HepG2 (cell line): ENCODE results near the gene NOP14. TPM values are rescaled to one million over a fixed set of nuclear protein-coding genes. Genes with fewer than 3 reads are reported as not detected.

Experiments
- ATAC-seq: fragments of 200-7000 bp; cut with Tn5 transposase; 3 replicates; pipeline ENCODE4 v1.9.1; 2020; ENCODE audit warnings: mild to moderate bottlenecking, moderate library complexity
- BruUV-seq: library from RNA; stranded (reverse); fragments of 400-500 nt; replicated peaks from 2 replicates; lab custom pipeline; 2021; lab: Mats Ljungman, UMichigan
- CTCF ChIA-PET: fragments of 300-600 bp; formaldehyde crosslinking; extraction: SDS; loops from one replicate; lab custom pipeline; 2021; ENCODE audit warnings: low total read pairs, inconsistent platforms, low intra/inter-chr PET ratio; lab: Yijun Ruan, JAX
- POLR2A ChIA-PET: fragments of 350-600 bp; sonication (Branson Sonifier 250); formaldehyde crosslinking; loops from one replicate; lab custom pipeline; 2020; ENCODE audit warnings: antibody characterized with exemption, inconsistent platforms; lab: Yijun Ruan, JAX
- DNase-seq: peaks from one replicate; pipeline ENCODE4 v3.0.0-alpha.2; 2015; ENCODE audit warnings: low spot score
- FAIRE-seq: peaks from 3 replicates; lab custom pipeline; 2011; peaks lifted over from hg19 to GRCh38; lab: Jason Lieb, UNC
- H2AFZ ChIP-seq: one replicate; pipeline ENCODE4 v1.6.1; 2011; ENCODE audit warnings: low read length, inconsistent platforms
- H3K27ac ChIP-seq: fragments of 300-600 bp; 3 replicates; pipeline ENCODE4 v1.8.0; 2011; ENCODE audit warnings: mixed run types, mild to moderate bottlenecking, mixed read lengths, low read length, inconsistent platforms; ENCODE audit not compliant: insufficient read depth; ENCODE audit errors: extremely low read length
- H3K27me3 ChIP-seq, 2 experiments: fragments of 200-600 bp in 1 of 2; 2 replicates in 1 of 2; 3 replicates in 1 of 2; pipeline versions ENCODE4 v1.6.0 to v1.8.0; 2011; ENCODE audit warnings: low read length in 2 of 2, mild to moderate bottlenecking in 2 of 2, moderate library complexity in 2 of 2, inconsistent platforms in 1 of 2; ENCODE audit not compliant: insufficient read depth in 2 of 2, control insufficient read depth in 1 of 2
- H3K36me3 ChIP-seq, 2 experiments: fragments of 200-600 bp in 1 of 2; replicated peaks in 1 of 2; 2 replicates in 1 of 2; 3 replicates in 1 of 2; pipeline versions ENCODE4 v1.5.1 to v1.8.0; 2011; ENCODE audit warnings: low read length in 2 of 2, inconsistent platforms in 1 of 2; ENCODE audit not compliant: insufficient read depth in 2 of 2, control insufficient read depth in 1 of 2
- H3K4me1 ChIP-seq: 2 replicates; pipeline ENCODE4 v1.5.1; 2012; ENCODE audit warnings: low read length, inconsistent platforms; ENCODE audit not compliant: insufficient read depth
- H3K4me2 ChIP-seq: 2 replicates; pipeline ENCODE4 v1.6.0; 2011; ENCODE audit warnings: low read depth, low read length, inconsistent platforms
- H3K4me3 ChIP-seq, 3 experiments: fragments of 200-600 bp in 1 of 3; sonication (generic), shearing (Covaris generic) in 1 of 3; replicated peaks in 1 of 3; 2 replicates each; pipeline ENCODE4 v1.5.1; 2011 to 2016; ENCODE audit warnings: low read length in 3 of 3, inconsistent platforms in 2 of 3, low read depth in 2 of 3, mild to moderate bottlenecking in 2 of 3, control low read depth in 1 of 3, mixed read lengths in 1 of 3; ENCODE audit not compliant: insufficient read depth in 1 of 3
- H3K79me2 ChIP-seq: one replicate; pipeline ENCODE4 v1.6.1; 2011; ENCODE audit warnings: low read length, inconsistent platforms; ENCODE audit not compliant: insufficient read depth
- H3K9ac ChIP-seq: 2 replicates; pipeline ENCODE4 v1.6.0; 2011; ENCODE audit warnings: mild to moderate bottlenecking, low read depth, low read length, inconsistent platforms; ENCODE audit not compliant: insufficient read depth
- H3K9me3 ChIP-seq: 2 replicates; pipeline ENCODE4 v1.5.1; 2012; ENCODE audit warnings: mild to moderate bottlenecking, low read length
- H4K20me1 ChIP-seq: 2 replicates; pipeline ENCODE4 v1.6.0; 2011; ENCODE audit warnings: inconsistent platforms, mild to moderate bottlenecking, low read length, moderate library complexity; ENCODE audit not compliant: insufficient read depth
- DBP ChIP-seq: sonication (generic); formaldehyde crosslinking; IDR thresholded peaks from 2 replicates; pipeline ENCODE4 v1.4.0; 2020; ENCODE audit warnings: missing genetic modification reagents; ENCODE audit errors: not compliant biosample characterization
- KMT2A ChIP-seq: sonication (generic); formaldehyde crosslinking; IDR thresholded peaks from 2 replicates; pipeline ENCODE4 v1.4.0; 2020; ENCODE audit warnings: missing genetic modification reagents
- PHF8 ChIP-seq: sonication (generic); formaldehyde crosslinking; IDR thresholded peaks from 2 replicates; pipeline ENCODE4 v1.5.0; 2020; ENCODE audit warnings: missing genetic modification reagents
- TBL1XR1 ChIP-seq: fragments of 150-350 bp; IDR thresholded peaks from 2 replicates; pipeline ENCODE4 v1.6.1; 2014; ENCODE audit warnings: borderline replicate concordance, low read length; ENCODE audit not compliant: partially characterized antibody
- ZNF224 ChIP-seq: sonication (generic); formaldehyde crosslinking; IDR thresholded peaks from 2 replicates; pipeline ENCODE4 v1.5.0; 2020; ENCODE audit warnings: mild to moderate bottlenecking, missing genetic modification reagents
- ZNF432 ChIP-seq: sonication (generic); formaldehyde crosslinking; IDR thresholded peaks from 2 replicates; pipeline ENCODE4 v1.5.0; 2020; ENCODE audit warnings: missing genetic modification reagents, mild to moderate bottlenecking, borderline replicate concordance
- ZNF569 ChIP-seq: sonication (generic); formaldehyde crosslinking; IDR thresholded peaks from 2 replicates; pipeline ENCODE4 v1.5.0; 2020; ENCODE audit warnings: mild to moderate bottlenecking, missing genetic modification reagents, moderate library complexity, borderline replicate concordance
- ZNF713 ChIP-seq: sonication (generic); formaldehyde crosslinking; IDR thresholded peaks from 2 replicates; pipeline ENCODE4 v1.4.0; 2020; ENCODE audit warnings: mild to moderate bottlenecking, missing genetic modification reagents
- ZNF747 ChIP-seq: sonication (generic); formaldehyde crosslinking; IDR thresholded peaks from 2 replicates; pipeline ENCODE4 v1.8.1; 2023; ENCODE audit warnings: missing genetic modification reagents, mild to moderate bottlenecking, borderline replicate concordance
- ZNF841 ChIP-seq: sonication (generic); formaldehyde crosslinking; IDR thresholded peaks from 2 replicates; pipeline ENCODE4 v1.8.1; 2023; ENCODE audit warnings: missing genetic modification reagents, borderline replicate concordance
- WGBS: methylation state at CpG from one replicate; pipeline ENCODE4 v1.1.6; 2017; ENCODE audit warnings: low lambda C conversion rate; 5-methylcytosine and 5-hydroxymethylcytosine counted together
- in situ Hi-C: cut with HindIII; loops from 2 replicates; pipeline ENCODE4 v1.10.0; 2017; ENCODE audit warnings: low pct_unique_long_range_greater_than_20kb; ENCODE audit not compliant: extremely low pct_ligation_motif_present
- intact Hi-C: fragments of 100-400 bp; cut with micrococcal nuclease; formaldehyde crosslinking; loops from one replicate; pipeline ENCODE4 v1.10.0; 2022; ENCODE audit not compliant: unreplicated experiment
- polyA plus RNA-seq, 8 experiments: library from polyadenylated mRNA; depleted of rRNA in 3 of 8; stranded (reverse) in 7 of 8; unstranded in 1 of 8; fragments of >200 nt; fragmentation: Illumina TruSeq in 4 of 8; extraction: Trizol in 4 of 8; gene quantifications; 2 replicates each; pipeline versions ENCODE4 v1.2.1 to v1.2.3, GENCODE V29; 2011 to 2016; ENCODE audit warnings: low read depth in 4 of 8, missing spikeins in 1 of 8, mixed read lengths in 1 of 8; ENCODE audit not compliant: insufficient read depth in 1 of 8
- total RNA-seq, 5 experiments: library from RNA; depleted of rRNA; stranded (reverse); fragments of >200 nt; fragmentation: Illumina TruSeq; extraction: Trizol; gene quantifications; 2 replicates each; pipeline ENCODE4 v1.2.3, GENCODE V29; 2016; ENCODE audit warnings: low read depth in 1 of 5
- TF ChIP-seq, protein P1 (sequence below): sonication (generic); formaldehyde crosslinking; IDR thresholded peaks from 2 replicates; pipeline ENCODE4 v1.4.0; 2020; ENCODE audit warnings: missing genetic modification reagents
- TF ChIP-seq, protein P2 (sequence below): IDR thresholded peaks from 2 replicates; pipeline ENCODE4 v1.6.1; 2018; ENCODE audit warnings: missing genetic modification reagents

Gene NOP14
- total and polyA plus RNA-seq, 2 of the 13 experiments (the other 11 are each of a cell fraction or from before 2014, with no cell fraction given): 6.9 to 47.9 TPM

DNA sequence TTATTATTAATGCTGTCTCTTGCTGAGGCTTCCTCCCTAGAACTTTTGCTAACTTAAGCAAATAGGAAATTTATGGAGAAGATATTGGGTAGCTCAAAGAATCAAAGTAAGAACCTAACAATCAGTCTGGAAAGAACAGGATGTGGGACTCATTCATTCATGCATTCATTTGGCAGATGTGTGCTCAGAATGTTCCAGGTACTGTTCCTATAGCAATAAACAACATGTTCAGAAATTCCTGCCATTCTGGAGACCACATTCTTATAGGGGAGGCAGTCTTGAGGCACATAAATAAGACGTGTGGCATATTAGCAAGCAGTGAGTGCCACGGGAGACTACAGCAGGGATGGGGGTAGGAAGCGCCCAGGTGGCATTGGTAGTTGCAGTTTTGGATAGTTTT is 5.2 kb upstream of the NOP14 start:
- intact Hi-C loops (no loop called here), in situ Hi-C loops (no loop called here)
- Histone ChIP-seq H3K36me3 (no peaks in the 10 kb centered on the region), H3K9me3 (no peaks in the 10 kb centered on the region), H3K4me2 (no peak overlapping the region), H2AFZ (no peak overlapping the region), H3K9ac (no peak overlapping the region), H3K4me3 (no peak overlapping the region), H3K79me2 (no peaks in the 10 kb centered on the region), H3K27me3 (peaks cover 0 to under 1% of the 10 kb centered on the region in 2 experiments; a peak in 1 of 5 replicates), H4K20me1 (no peaks in the 10 kb centered on the region), H3K27ac (no peak overlapping the region), H3K4me1 (peaks cover 7% of the 10 kb centered on the region)
- CTCF ChIA-PET: no interaction called here
- BruUV-seq: no TSS peak
- POLR2A ChIA-PET: no interaction called here
- ATAC-seq (no peak), FAIRE-seq (no peak), DNase-seq (no peak)
- no peak for TF ChIP-seq PHF8 (CRISPR knock-in tag)
- TF ChIP-seq, protein P1, sequence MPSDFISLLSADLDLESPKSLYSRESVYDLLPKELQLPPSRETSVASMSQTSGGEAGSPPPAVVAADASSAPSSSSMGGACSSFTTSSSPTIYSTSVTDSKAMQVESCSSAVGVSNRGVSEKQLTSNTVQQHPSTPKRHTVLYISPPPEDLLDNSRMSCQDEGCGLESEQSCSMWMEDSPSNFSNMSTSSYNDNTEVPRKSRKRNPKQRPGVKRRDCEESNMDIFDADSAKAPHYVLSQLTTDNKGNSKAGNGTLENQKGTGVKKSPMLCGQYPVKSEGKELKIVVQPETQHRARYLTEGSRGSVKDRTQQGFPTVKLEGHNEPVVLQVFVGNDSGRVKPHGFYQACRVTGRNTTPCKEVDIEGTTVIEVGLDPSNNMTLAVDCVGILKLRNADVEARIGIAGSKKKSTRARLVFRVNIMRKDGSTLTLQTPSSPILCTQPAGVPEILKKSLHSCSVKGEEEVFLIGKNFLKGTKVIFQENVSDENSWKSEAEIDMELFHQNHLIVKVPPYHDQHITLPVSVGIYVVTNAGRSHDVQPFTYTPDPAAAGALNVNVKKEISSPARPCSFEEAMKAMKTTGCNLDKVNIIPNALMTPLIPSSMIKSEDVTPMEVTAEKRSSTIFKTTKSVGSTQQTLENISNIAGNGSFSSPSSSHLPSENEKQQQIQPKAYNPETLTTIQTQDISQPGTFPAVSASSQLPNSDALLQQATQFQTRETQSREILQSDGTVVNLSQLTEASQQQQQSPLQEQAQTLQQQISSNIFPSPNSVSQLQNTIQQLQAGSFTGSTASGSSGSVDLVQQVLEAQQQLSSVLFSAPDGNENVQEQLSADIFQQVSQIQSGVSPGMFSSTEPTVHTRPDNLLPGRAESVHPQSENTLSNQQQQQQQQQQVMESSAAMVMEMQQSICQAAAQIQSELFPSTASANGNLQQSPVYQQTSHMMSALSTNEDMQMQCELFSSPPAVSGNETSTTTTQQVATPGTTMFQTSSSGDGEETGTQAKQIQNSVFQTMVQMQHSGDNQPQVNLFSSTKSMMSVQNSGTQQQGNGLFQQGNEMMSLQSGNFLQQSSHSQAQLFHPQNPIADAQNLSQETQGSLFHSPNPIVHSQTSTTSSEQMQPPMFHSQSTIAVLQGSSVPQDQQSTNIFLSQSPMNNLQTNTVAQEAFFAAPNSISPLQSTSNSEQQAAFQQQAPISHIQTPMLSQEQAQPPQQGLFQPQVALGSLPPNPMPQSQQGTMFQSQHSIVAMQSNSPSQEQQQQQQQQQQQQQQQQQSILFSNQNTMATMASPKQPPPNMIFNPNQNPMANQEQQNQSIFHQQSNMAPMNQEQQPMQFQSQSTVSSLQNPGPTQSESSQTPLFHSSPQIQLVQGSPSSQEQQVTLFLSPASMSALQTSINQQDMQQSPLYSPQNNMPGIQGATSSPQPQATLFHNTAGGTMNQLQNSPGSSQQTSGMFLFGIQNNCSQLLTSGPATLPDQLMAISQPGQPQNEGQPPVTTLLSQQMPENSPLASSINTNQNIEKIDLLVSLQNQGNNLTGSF: no peak
- 70% methylated on average over 3 of the region's 3 CpGs for WGBS

DNA sequence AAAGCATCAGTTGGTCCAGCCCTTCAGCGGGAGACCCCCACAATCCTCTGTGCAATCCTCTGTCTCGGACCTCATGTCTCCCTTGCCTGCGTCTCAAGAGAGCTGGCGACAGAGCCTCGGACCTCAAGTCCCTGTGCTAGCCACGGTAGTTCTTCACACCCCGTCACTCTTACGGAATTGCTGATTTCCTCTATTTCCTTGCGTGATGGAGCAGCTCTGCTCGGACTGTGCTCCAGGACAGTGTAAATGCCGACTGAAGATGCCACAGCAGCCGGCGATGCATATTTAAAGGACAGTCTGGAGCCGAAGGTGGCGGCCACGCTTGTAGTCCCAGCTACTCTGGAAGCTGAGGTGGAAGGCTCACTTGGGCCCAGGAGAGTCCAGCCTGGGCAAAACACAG is 2.1 kb upstream of the NOP14 start:
- Histone ChIP-seq H3K4me3 (no peak overlapping the region), H4K20me1 (peaks cover 9% of the 10 kb centered on the region; the same call in 1 of the 2 replicates), H3K27ac (no peak overlapping the region), H3K27me3 (no peaks in the 10 kb centered on the region; a peak in 1 of 5 replicates), H3K9me3 (no peaks in the 10 kb centered on the region), H3K36me3 (no peaks in the 10 kb centered on the region), H3K9ac (no peak overlapping the region), H3K4me2 (no peak overlapping the region), H3K4me1 (peaks cover 20% of the 10 kb centered on the region), H2AFZ (no peak overlapping the region), H3K79me2 (peaks cover 19% of the 10 kb centered on the region)
- DNase-seq: no peak
- CTCF ChIA-PET: interaction anchor here (1.0 kb wide), 1 partner anchor 11 kb away, joined by 6 read pairs; no protein-coding TSS in a partner anchor
- BruUV-seq: TSS peak; percentile 37
- intact Hi-C loops: no loop called here
- ATAC-seq: no peak
- in situ Hi-C loops: no loop called here
- POLR2A ChIA-PET: no interaction called here
- no peak for FAIRE-seq
- 95% methylated on average over 16 of the region's 16 CpGs for WGBS
- TF ChIP-seq, protein P2, sequence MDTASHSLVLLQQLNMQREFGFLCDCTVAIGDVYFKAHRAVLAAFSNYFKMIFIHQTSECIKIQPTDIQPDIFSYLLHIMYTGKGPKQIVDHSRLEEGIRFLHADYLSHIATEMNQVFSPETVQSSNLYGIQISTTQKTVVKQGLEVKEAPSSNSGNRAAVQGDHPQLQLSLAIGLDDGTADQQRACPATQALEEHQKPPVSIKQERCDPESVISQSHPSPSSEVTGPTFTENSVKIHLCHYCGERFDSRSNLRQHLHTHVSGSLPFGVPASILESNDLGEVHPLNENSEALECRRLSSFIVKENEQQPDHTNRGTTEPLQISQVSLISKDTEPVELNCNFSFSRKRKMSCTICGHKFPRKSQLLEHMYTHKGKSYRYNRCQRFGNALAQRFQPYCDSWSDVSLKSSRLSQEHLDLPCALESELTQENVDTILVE (CRISPR knock-in tag): no peak
- TF ChIP-seq TBL1XR1 (no peak), ZNF569 (CRISPR knock-in tag) (no peak), ZNF432 (CRISPR knock-in tag) (no peak), KMT2A (CRISPR knock-in tag) (no peak), ZNF713 (no peak), ZNF747 (CRISPR knock-in tag) (no peak), DBP (CRISPR knock-in tag) (no peak), ZNF841 (CRISPR knock-in tag) (no peak), ZNF224 (CRISPR knock-in tag) (no peak)
